Prostate gland (tissue), 2 donors: ENCODE data around the gene OR10V1.

Experiments
- CTCF ChIP-seq, 4 experiments: fragments of 200-600 bp in 2 of 4; fragments of 450-650 bp in 2 of 4; sonication (generic) in 2 of 4; IDR thresholded peaks; 1 replicate in 3 of 4; 2 replicates in 1 of 4; pipeline ENCODE4 v1.5.1; 2016 to 2019; ENCODE audit warnings: antibody characterized with exemption in 4 of 4, mild to moderate bottlenecking in 2 of 4, moderate library complexity in 2 of 4
- POLR2AphosphoS5 ChIP-seq: sonication (generic); formaldehyde crosslinking; IDR thresholded peaks from one replicate; pipeline ENCODE4 v1.6.1; 2017; ENCODE audit warnings: antibody characterized with exemption

- TF ChIP-seq CTCF (IDR thresholded peaks at IDR 0.05) (no peak), POLR2AphosphoS5 (no peak)
These were observed 22.5 kb downstream of the OR10V1 start for GRCh38 chr11:59691156-59691555.
